K562 (cell line): Measurements from ENCODE around the gene MED22. TPM values are rescaled to one million over a fixed set of nuclear protein-coding genes. Genes with fewer than 3 reads are reported as not detected.

Experiments
- AFF4 ChIP-seq: sonication (generic); formaldehyde crosslinking; IDR thresholded peaks from 2 replicates; pipeline ENCODE4 v1.8.0; 2023; ENCODE audit warnings: mild to moderate bottlenecking, missing genetic modification reagents
- E2F5 ChIP-seq: sonication (generic); formaldehyde crosslinking; IDR thresholded peaks from 2 replicates; pipeline ENCODE4 v1.8.0; 2022; ENCODE audit warnings: mild to moderate bottlenecking, missing genetic modification reagents
- POU5F1 ChIP-seq: fragments of 150-350 bp; IDR thresholded peaks from 2 replicates; pipeline ENCODE4 v1.6.1; 2014; ENCODE audit warnings: borderline replicate concordance, low read length, low read depth, mild to moderate bottlenecking; ENCODE audit not compliant: partially characterized antibody
- REST ChIP-seq, 2 experiments: fragments of 450-650 bp; formaldehyde crosslinking in 1 of 2; IDR thresholded peaks; 2 replicates each; pipeline versions ENCODE4 v1.4.0 to v1.6.1; 2014 to 2020; ENCODE audit warnings: mild to moderate bottlenecking in 2 of 2, borderline replicate concordance in 1 of 2, low read depth in 1 of 2
- TEAD1 ChIP-seq, 2 experiments: fragments of 450-650 bp in 1 of 2; sonication (generic) in 1 of 2; formaldehyde crosslinking; IDR thresholded peaks; 2 replicates each; pipeline versions ENCODE4 v1.4.0 to v1.8.0; 2020 to 2022; ENCODE audit warnings: mild to moderate bottlenecking in 2 of 2, missing genetic modification reagents in 1 of 2
- ZBTB11 ChIP-seq, 3 experiments: fragments of 200-800 bp in 1 of 3; fragments of 250-450 bp in 1 of 3; fragments of 450-650 bp in 1 of 3; sonication (Bioruptor Pico) in 1 of 3; sonication (Bioruptor generic) in 1 of 3; formaldehyde crosslinking in 1 of 3; IDR thresholded peaks; 2 replicates each; pipeline versions ENCODE4 v1.6.1 to v1.8.0; 2016 to 2022; ENCODE audit warnings: mild to moderate bottlenecking in 2 of 3, missing genetic modification characterization in 2 of 3, missing compliant biosample characterization in 1 of 3, moderate library complexity in 1 of 3
- polyA plus RNA-seq, 8 experiments: library from polyadenylated mRNA; depleted of rRNA in 4 of 8; stranded (reverse) in 5 of 8; unstranded in 3 of 8; fragments of >200 nt; fragmentation: Nextera tagmentation in 2 of 8; fragmentation: Illumina TruSeq in 1 of 8; extraction: Ambion mirVana in 2 of 8; extraction: Trizol in 1 of 8; gene quantifications; 2 replicates each; pipeline versions ENCODE4 v1.2.1 to v1.2.3, GENCODE V29; 2011 to 2014; ENCODE audit warnings: inconsistent platforms in 1 of 8, missing spikeins in 1 of 8
- total RNA-seq, 7 experiments: library from RNA; depleted of rRNA in 6 of 7; stranded (reverse); fragments of >200 nt in 6 of 7; fragmentation: Illumina TruSeq in 2 of 7; extraction: Trizol in 2 of 7; gene quantifications; 2 replicates each; pipeline versions ENCODE4 v1.2.1 to v1.2.3, GENCODE V29; 2011 to 2021; ENCODE audit warnings: low replicate concordance in 1 of 7

MED22 gene
- total and polyA plus RNA-seq, 9 of the 15 experiments (the other 6 are each of a cell fraction or from before 2014, with no cell fraction given) = 0.73 to 35.6 (median 22.3) TPM

- TF ChIP-seq AFF4 (CRISPR knock-in tag) (no peak), POU5F1 (no peak), ZBTB11 (CRISPR knock-in tag; IDR thresholded peaks at IDR 0.05) (no peak), TEAD1 (CRISPR knock-in tag; IDR thresholded peaks at IDR 0.05) (peak in 1 of 2 experiments; percentile 31; a peak in 1 of 4 replicates), E2F5 (CRISPR knock-in tag) (0 out of 2 replicates have a peak, but pooled peaks have one; percentile 63), REST (IDR thresholded peaks at IDR 0.05; ENCODE audit: borderline replicate concordance) (peak; percentile 45; the same call in 1 of the 2 replicates), REST (CRISPR knock-in tag; IDR thresholded peaks at IDR 0.05; ENCODE audit: low read depth) (no peak)
Measured at GRCh38 chr9:133359399-133360175, 11.7 kb upstream of the MED22 start (continued).
